Measurements from ENCODE around the gene ZFP91. TPM values are rescaled to one million over a fixed set of nuclear protein-coding genes. Genes with fewer than 3 reads are reported as not detected.

Gene ZFP91
- total RNA-seq, 2 experiments from 2014 or later: 46.5 to 46.7 TPM

DNA sequence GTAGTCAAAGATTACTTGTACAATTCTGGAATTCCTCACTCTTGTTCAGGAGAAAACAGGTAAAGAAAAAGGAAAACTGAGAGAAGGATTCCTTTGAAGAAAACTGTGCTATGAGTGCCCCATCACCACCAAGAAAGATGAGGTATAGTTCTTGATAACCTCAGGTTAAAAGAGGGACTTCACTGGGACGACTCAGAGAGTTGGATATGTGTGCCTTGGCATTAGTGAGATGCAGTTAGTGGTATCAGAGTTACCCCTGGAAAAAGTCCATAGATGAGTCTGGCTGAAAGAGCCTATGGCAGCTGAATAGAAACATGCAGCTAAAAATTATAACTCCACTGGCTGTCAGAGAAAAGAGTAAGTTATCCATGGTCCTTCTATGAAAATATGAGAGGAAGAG, 32.0 kb upstream of the ZFP91 start:
- Histone ChIP-seq H3K4me1 (ENCODE audit: insufficient read depth, low read length) (no peaks in the 10 kb centered on the region), H3K9me3 (ENCODE audit: control insufficient read depth in 1 of 2, insufficient read depth in 1 of 2, low read length in 2 of 2) (no peaks in the 10 kb centered on the region), H3K4me3 (ENCODE audit: low read length) (no peak overlapping the region), H3K36me3 (ENCODE audit: insufficient read depth, low read length) (peaks cover 92% of the 10 kb centered on the region), H3K27ac (ENCODE audit: low read depth in 1 of 2, low read length in 2 of 2) (no peak overlapping the region), H3K27me3 (ENCODE audit: control insufficient read depth in 1 of 2, insufficient read depth in 2 of 2, low read length in 2 of 2) (no peaks in the 10 kb centered on the region)
- CTCF ChIA-PET: no interaction called here
- ATAC-seq (ENCODE audit: poor library complexity): no peak
- Mint-ChIP-seq H3K36me3 (ENCODE audit: low read depth) (peaks cover 92% of the 10 kb centered on the region), H3K27me3 (no peaks in the 10 kb centered on the region), H3K27ac (peak overlapping the region; percentile 72), H3K4me3 (no peak overlapping the region), H3K4me1 (ENCODE audit: low read depth) (peaks cover 30% of the 10 kb centered on the region), H3K9me3 (no peaks in the 10 kb centered on the region)
- no peak for DNase-seq
- TF ChIP-seq, protein P1, sequence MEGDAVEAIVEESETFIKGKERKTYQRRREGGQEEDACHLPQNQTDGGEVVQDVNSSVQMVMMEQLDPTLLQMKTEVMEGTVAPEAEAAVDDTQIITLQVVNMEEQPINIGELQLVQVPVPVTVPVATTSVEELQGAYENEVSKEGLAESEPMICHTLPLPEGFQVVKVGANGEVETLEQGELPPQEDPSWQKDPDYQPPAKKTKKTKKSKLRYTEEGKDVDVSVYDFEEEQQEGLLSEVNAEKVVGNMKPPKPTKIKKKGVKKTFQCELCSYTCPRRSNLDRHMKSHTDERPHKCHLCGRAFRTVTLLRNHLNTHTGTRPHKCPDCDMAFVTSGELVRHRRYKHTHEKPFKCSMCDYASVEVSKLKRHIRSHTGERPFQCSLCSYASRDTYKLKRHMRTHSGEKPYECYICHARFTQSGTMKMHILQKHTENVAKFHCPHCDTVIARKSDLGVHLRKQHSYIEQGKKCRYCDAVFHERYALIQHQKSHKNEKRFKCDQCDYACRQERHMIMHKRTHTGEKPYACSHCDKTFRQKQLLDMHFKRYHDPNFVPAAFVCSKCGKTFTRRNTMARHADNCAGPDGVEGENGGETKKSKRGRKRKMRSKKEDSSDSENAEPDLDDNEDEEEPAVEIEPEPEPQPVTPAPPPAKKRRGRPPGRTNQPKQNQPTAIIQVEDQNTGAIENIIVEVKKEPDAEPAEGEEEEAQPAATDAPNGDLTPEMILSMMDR (IDR thresholded peaks at IDR 0.05): no peak
- POLR2A ChIA-PET: interaction anchor here (0.7 kb wide), 1 partner anchor 1120 kb away, joined by 3 read pairs; no protein-coding TSS in a partner anchor
- intact Hi-C loops (cut with DNase I, micrococcal nuclease): no loop called here

DNA sequence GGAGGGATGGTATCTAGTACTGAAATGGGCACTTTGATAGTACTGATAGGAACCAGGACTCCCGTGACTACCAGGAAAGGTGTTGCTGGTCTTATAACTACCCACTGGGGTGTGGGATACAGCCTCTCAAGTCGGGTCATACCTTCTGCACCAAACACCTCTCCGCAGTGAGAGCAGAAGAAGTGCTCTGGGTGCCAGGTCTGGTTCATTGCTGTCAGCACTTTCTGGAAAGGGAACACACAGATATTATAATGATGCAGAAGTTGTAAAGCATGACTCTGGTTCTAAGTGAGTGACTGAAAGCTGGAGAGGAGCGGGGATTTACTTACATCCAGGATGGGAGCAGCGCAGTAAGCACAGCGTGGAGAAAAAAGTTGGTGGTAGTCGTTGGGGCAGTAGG, 29.2 kb upstream of the ZFP91 start:
- Histone ChIP-seq H3K27ac (ENCODE audit: low read depth in 1 of 2, low read length in 2 of 2) (no peak overlapping the region), H3K36me3 (ENCODE audit: insufficient read depth, low read length) (peaks cover 100% of the 10 kb centered on the region), H3K27me3 (ENCODE audit: control insufficient read depth in 1 of 2, insufficient read depth in 2 of 2, low read length in 2 of 2) (no peaks in the 10 kb centered on the region), H3K9me3 (ENCODE audit: control insufficient read depth in 1 of 2, insufficient read depth in 1 of 2, low read length in 2 of 2) (no peaks in the 10 kb centered on the region), H3K4me3 (ENCODE audit: low read length) (no peak overlapping the region), H3K4me1 (ENCODE audit: insufficient read depth, low read length) (no peaks in the 10 kb centered on the region)
- Mint-ChIP-seq H3K27ac (no peak overlapping the region), H3K4me3 (no peak overlapping the region), H3K4me1 (ENCODE audit: low read depth) (peaks cover 18% of the 10 kb centered on the region), H3K27me3 (no peaks in the 10 kb centered on the region), H3K36me3 (ENCODE audit: low read depth) (peaks cover 98% of the 10 kb centered on the region), H3K9me3 (no peaks in the 10 kb centered on the region)
- intact Hi-C loops (cut with DNase I, micrococcal nuclease): no loop called here
- ChIA-PET POLR2A (no interaction called here), CTCF (no interaction called here)
- ATAC-seq (ENCODE audit: poor library complexity): no peak
- TF ChIP-seq, protein P1 (IDR thresholded peaks at IDR 0.05): no peak
- DNase-seq: no peak

DNA sequence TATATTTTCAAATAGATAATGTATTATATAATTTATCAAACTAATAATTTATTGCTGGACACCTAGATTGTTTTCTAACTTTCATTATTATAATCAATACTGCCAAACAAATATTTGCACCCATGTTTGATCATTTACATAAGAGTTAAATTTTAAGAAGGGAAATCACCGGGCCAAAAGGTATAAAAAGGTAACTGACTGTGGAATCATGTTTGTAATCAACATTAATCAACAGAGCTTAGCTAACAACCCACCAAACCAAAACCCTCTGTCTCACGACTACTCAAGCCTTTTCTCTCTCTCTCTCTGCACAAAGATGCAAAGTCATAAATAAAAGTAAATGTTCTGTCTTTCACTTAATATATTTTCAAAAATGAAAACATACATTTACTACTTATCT, 18.0 kb upstream of the ZFP91 start:
- intact Hi-C loops (cut with DNase I, micrococcal nuclease): loop anchor here in 1 of 2 experiments (5.0 kb wide), 1 partner anchor 34 kb away; no protein-coding TSS in a partner anchor
- Mint-ChIP-seq H3K36me3 (ENCODE audit: low read depth) (peaks cover 80% of the 10 kb centered on the region), H3K9me3 (no peaks in the 10 kb centered on the region), H3K27ac (peak overlapping the region; percentile 76), H3K27me3 (no peaks in the 10 kb centered on the region), H3K4me3 (no peak overlapping the region), H3K4me1 (ENCODE audit: low read depth) (peaks cover 78% of the 10 kb centered on the region)
- Histone ChIP-seq H3K4me3 (ENCODE audit: low read length) (no peak overlapping the region), H3K4me1 (ENCODE audit: insufficient read depth, low read length) (peaks cover 32% of the 10 kb centered on the region), H3K27me3 (ENCODE audit: control insufficient read depth in 1 of 2, insufficient read depth in 2 of 2, low read length in 2 of 2) (no peaks in the 10 kb centered on the region), H3K9me3 (ENCODE audit: control insufficient read depth in 1 of 2, insufficient read depth in 1 of 2, low read length in 2 of 2) (no peaks in the 10 kb centered on the region), H3K27ac (ENCODE audit: low read depth in 1 of 2, low read length in 2 of 2) (no peak overlapping the region), H3K36me3 (ENCODE audit: insufficient read depth, low read length) (peaks cover 57% of the 10 kb centered on the region)
- POLR2A ChIA-PET: interaction anchor here (1.1 kb wide), 2 partner anchors 12 to 15 kb away, joined by 3 read pairs; partner anchors contain the start of gene LPXN
- TF ChIP-seq, protein P1 (IDR thresholded peaks at IDR 0.05): no peak
- DNase-seq: no peak
- CTCF ChIA-PET: interaction anchor here (1.0 to 1.2 kb wide), 2 partner anchors 13 to 43 kb away, joined by 3 read pairs; no protein-coding TSS in a partner anchor
- ATAC-seq (ENCODE audit: poor library complexity): no peak

Measured in CD4-positive, alpha-beta T cell (primary cell).